OCI-M2 (cell line): ENCODE data around the gene MID1IP1.

Source experiments
- DNase-seq: peaks from one replicate; lab custom pipeline; 2025; ENCODE audit not compliant: unreplicated experiment; lab: John Stamatoyannopoulos, UW

MID1IP1 gene

GRCh38 chrX:38800981-38801845 is at the start of gene MID1IP1:
Gene MID1IP1, plus strand, starts transcription at chrX:38801459. Its CDS starts 3,488 bp downstream, at chrX:38804947.
- no peak for DNase-seq

- DNase-seq: no peak
Measured at GRCh38 chrX:38754102-38754790, 47.0 kb upstream of the MID1IP1 start.

- no peak for DNase-seq
Measured at GRCh38 chrX:38754818-38755718, 46.2 kb upstream of the MID1IP1 start.

GRCh38 chrX:38760883-38761282 is 40.4 kb upstream of the MID1IP1 start:
- DNase-seq: no peak

- DNase-seq: no peak
Measured at GRCh38 chrX:38768079-38768478, 33.2 kb upstream of the MID1IP1 start.

- DNase-seq: no peak
Measured at GRCh38 chrX:38770152-38770551, 31.1 kb upstream of the MID1IP1 start.

- no peak for DNase-seq
Measured at GRCh38 chrX:38774249-38774648, 27.0 kb upstream of the MID1IP1 start.

- no peak for DNase-seq
Measured at GRCh38 chrX:38796946-38797345, 4.3 kb upstream of the MID1IP1 start.

- DNase-seq: no peak
Measured at GRCh38 chrX:38798956-38799355, 2.3 kb upstream of the MID1IP1 start.

- DNase-seq: no peak
Measured at GRCh38 chrX:38799995-38800580, 1.2 kb upstream of the MID1IP1 start.

- no peak for DNase-seq
Measured at GRCh38 chrX:38803243-38803587, 2.0 kb downstream of the MID1IP1 start.

- peak; percentile 21 for DNase-seq
Measured at GRCh38 chrX:38803588-38804431, 2.6 kb downstream of the MID1IP1 start.

GRCh38 chrX:38804432-38804681 is 3.1 kb downstream of the MID1IP1 start:
- no peak for DNase-seq

GRCh38 chrX:38804682-38805431 is 3.6 kb downstream of the MID1IP1 start:
- no peak for DNase-seq

GRCh38 chrX:38805432-38806389 is 4.5 kb downstream of the MID1IP1 start:
- peak; percentile 30 for DNase-seq

- DNase-seq: no peak
Measured at GRCh38 chrX:38806875-38807621, 5.8 kb downstream of the MID1IP1 start.

- DNase-seq: no peak
Measured at GRCh38 chrX:38807873-38808272, 6.6 kb downstream of the MID1IP1 start.
